Hepatocyte (in vitro differentiated cells): ENCODE measurements around the gene SNRNP25. TPM values are rescaled to one million over a fixed set of nuclear protein-coding genes. Genes with fewer than 3 reads are reported as not detected.

Experiments used
- DNase-seq: peaks from one replicate; pipeline ENCODE4 v3.0.0-alpha.2; 2016; ENCODE audit warnings: low spot score
- H2AFZ ChIP-seq: fragments of 200-600 bp; sonication (generic); 2 replicates; pipeline ENCODE4 v1.6.0; 2016; ENCODE audit warnings: antibody characterized with exemption, mild to moderate bottlenecking
- H3K27ac ChIP-seq: fragments of 200-600 bp; sonication (generic); 2 replicates; pipeline ENCODE4 v1.5.1; 2016; ENCODE audit warnings: mild to moderate bottlenecking
- H3K27me3 ChIP-seq: fragments of 200-600 bp; sonication (generic); 2 replicates; pipeline ENCODE4 v1.6.1; 2016
- H3K36me3 ChIP-seq: fragments of 200-600 bp; sonication (generic); replicated peaks from 2 replicates; pipeline ENCODE4 v1.5.1; 2016; ENCODE audit warnings: low read depth; ENCODE audit not compliant: insufficient read depth
- H3K4me1 ChIP-seq: fragments of 200-600 bp; sonication (generic); 2 replicates; pipeline ENCODE4 v1.5.1; 2016; ENCODE audit warnings: mild to moderate bottlenecking, moderate library complexity; ENCODE audit not compliant: insufficient read depth
- H3K4me2 ChIP-seq: fragments of 200-600 bp; sonication (generic); 2 replicates; pipeline ENCODE4 v1.6.0; 2016
- H3K4me3 ChIP-seq: fragments of 200-600 bp; sonication (generic); 2 replicates; pipeline ENCODE4 v1.5.1; 2016; ENCODE audit warnings: mild to moderate bottlenecking
- H3K79me2 ChIP-seq: fragments of 200-600 bp; sonication (generic); 2 replicates; pipeline ENCODE4 v1.6.0; 2017; ENCODE audit warnings: mild to moderate bottlenecking
- H3K9me2 ChIP-seq: fragments of 200-600 bp; sonication (generic); replicated peaks from 2 replicates; pipeline ENCODE4 v1.6.0; 2017; ENCODE audit warnings: mild to moderate bottlenecking; ENCODE audit not compliant: insufficient read depth
- H3K9me3 ChIP-seq: fragments of 200-600 bp; sonication (generic); 2 replicates; pipeline ENCODE4 v1.5.1; 2016; ENCODE audit warnings: low read depth, mild to moderate bottlenecking
- H4K20me1 ChIP-seq: fragments of 200-600 bp; sonication (generic); 2 replicates; pipeline ENCODE4 v1.6.0; 2016; ENCODE audit warnings: mild to moderate bottlenecking; ENCODE audit not compliant: insufficient read depth, poor library complexity, severe bottlenecking
- EZH2 ChIP-seq: fragments of 200-600 bp; sonication (generic); IDR thresholded peaks from 2 replicates; pipeline ENCODE4 v1.6.1; 2016; ENCODE audit warnings: antibody characterized with exemption, mild to moderate bottlenecking, borderline replicate concordance
- EZH2phosphoT487 ChIP-seq: fragments of 200-600 bp; sonication (generic); IDR thresholded peaks from one replicate; pipeline ENCODE4 v1.6.1; 2018; ENCODE audit warnings: antibody characterized with exemption, mild to moderate bottlenecking, low read depth, moderate library complexity; ENCODE audit not compliant: unreplicated experiment, severe bottlenecking
- WGBS: methylation state at CpG from one replicate; pipeline ENCODE4 v1.1.6; 2016; ENCODE audit warnings: low lambda C conversion rate; ENCODE audit errors: missing lambda C conversion rate; 5-methylcytosine and 5-hydroxymethylcytosine counted together
- polyA plus RNA-seq: library from polyadenylated mRNA; unstranded; fragments of >200 nt; fragmentation: Nextera tagmentation; extraction: Ambion mirVana; gene quantifications from 2 replicates; pipeline ENCODE4 v1.2.1, GENCODE V29; 2016
- total RNA-seq: library from RNA; depleted of rRNA; stranded (reverse); fragments of >200 nt; gene quantifications from 2 replicates; pipeline ENCODE4 v1.2.3, GENCODE V29; 2014
- TF ChIP-seq, protein P1 (sequence below): fragments of 200-600 bp; sonication (generic); IDR thresholded peaks from 2 replicates; pipeline ENCODE4 v1.5.1; 2016; ENCODE audit warnings: antibody characterized with exemption, mild to moderate bottlenecking; ENCODE audit not compliant: poor library complexity

SNRNP25 gene
- total and polyA plus RNA-seq, 2 experiments from 2014 or later: 18.3 to 35.3 TPM

DNA sequence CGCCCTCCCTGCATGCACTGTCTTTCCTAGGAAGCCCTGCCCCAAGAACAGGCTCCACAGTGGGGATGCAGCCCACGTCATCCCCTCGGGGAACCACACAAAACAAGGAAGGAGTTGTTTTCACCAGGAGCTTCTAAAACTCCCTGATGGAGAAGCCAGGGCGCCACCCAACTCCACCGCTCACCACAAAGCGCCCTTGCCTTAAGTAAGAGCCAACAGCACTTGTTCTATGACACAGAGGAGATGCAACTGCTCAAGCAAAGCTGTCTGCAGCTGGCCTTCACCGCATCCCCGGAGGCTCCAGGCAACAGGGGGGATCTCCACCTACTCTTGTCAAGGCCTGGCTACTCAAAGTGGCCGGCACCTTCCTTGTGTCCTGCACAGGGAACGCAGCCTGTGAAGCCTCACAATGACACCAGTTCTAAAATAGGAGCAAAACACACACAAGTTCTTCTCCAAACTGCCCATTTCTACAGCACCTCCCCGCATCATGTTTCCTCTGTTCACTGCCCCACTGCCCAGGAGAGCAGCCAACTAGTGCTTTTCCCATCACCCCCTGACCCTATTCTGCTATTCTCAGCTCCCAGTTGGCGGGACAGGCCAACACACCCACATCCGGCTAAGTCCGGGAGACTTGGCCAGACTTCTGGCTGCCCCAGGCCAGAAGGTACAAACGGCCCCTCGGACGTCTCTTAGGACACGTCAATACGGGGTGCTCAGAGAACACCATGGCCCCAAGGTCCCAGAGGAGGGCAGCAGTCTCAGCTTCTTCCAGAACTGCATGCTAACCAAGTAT lies 48.6 kb downstream of the SNRNP25 start:
- H3K9me2 ChIP-seq: no peaks in the 10 kb centered on the region
- H3K27ac ChIP-seq: no peak overlapping the region
- H2AFZ ChIP-seq: no peak overlapping the region
- TF ChIP-seq EZH2phosphoT487: no peak
- TF ChIP-seq, protein P1, sequence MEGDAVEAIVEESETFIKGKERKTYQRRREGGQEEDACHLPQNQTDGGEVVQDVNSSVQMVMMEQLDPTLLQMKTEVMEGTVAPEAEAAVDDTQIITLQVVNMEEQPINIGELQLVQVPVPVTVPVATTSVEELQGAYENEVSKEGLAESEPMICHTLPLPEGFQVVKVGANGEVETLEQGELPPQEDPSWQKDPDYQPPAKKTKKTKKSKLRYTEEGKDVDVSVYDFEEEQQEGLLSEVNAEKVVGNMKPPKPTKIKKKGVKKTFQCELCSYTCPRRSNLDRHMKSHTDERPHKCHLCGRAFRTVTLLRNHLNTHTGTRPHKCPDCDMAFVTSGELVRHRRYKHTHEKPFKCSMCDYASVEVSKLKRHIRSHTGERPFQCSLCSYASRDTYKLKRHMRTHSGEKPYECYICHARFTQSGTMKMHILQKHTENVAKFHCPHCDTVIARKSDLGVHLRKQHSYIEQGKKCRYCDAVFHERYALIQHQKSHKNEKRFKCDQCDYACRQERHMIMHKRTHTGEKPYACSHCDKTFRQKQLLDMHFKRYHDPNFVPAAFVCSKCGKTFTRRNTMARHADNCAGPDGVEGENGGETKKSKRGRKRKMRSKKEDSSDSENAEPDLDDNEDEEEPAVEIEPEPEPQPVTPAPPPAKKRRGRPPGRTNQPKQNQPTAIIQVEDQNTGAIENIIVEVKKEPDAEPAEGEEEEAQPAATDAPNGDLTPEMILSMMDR: no peak
- no peak for TF ChIP-seq EZH2
- H3K4me1 ChIP-seq: no peaks in the 10 kb centered on the region
- no peaks in the 10 kb centered on the region for H3K27me3 ChIP-seq
- no peak overlapping the region for H3K4me3 ChIP-seq
- no peaks in the 10 kb centered on the region for H4K20me1 ChIP-seq
- H3K9me3 ChIP-seq: no peaks in the 10 kb centered on the region
- WGBS: 93% methylated on average over 19 of the region's 19 CpGs
- no peaks in the 10 kb centered on the region for H3K79me2 ChIP-seq
- no peaks in the 10 kb centered on the region for H3K36me3 ChIP-seq
- no peak overlapping the region for H3K4me2 ChIP-seq
- DNase-seq: no peak

- 93% methylated on average over 5 of the region's 5 CpGs for WGBS
- no peaks in the 10 kb centered on the region for H3K36me3 ChIP-seq
Observed at GRCh38 chr16:104355-104754, 50.7 kb downstream of the SNRNP25 start.

GRCh38 chr16:104928-105327 lies 51.3 kb downstream of the SNRNP25 start:
- TF ChIP-seq EZH2 (no peak), EZH2phosphoT487 (no peak)
- H3K27ac ChIP-seq: no peak overlapping the region
- H3K79me2 ChIP-seq: no peaks in the 10 kb centered on the region
- H3K9me3 ChIP-seq: no peaks in the 10 kb centered on the region
- H3K4me1 ChIP-seq: no peaks in the 10 kb centered on the region
- no peak overlapping the region for H2AFZ ChIP-seq
- no peak overlapping the region for H3K4me3 ChIP-seq
- no peaks in the 10 kb centered on the region for H3K27me3 ChIP-seq
- no peak for DNase-seq
- no peaks in the 10 kb centered on the region for H3K36me3 ChIP-seq
- H3K9me2 ChIP-seq: no peaks in the 10 kb centered on the region
- WGBS: 88% methylated on average over 3 of the region's 3 CpGs
- no peak overlapping the region for H3K4me2 ChIP-seq
- no peaks in the 10 kb centered on the region for H4K20me1 ChIP-seq

More at GRCh38 chr16:104355-104754, 50.7 kb downstream of the SNRNP25 start:
- Histone ChIP-seq H3K79me2 (no peaks in the 10 kb centered on the region), H3K27ac (no peak overlapping the region), H3K4me2 (no peak overlapping the region), H3K9me2 (no peaks in the 10 kb centered on the region), H3K4me1 (no peaks in the 10 kb centered on the region), H3K4me3 (no peak overlapping the region), H2AFZ (no peak overlapping the region), H3K9me3 (no peaks in the 10 kb centered on the region), H3K27me3 (no peaks in the 10 kb centered on the region), H4K20me1 (no peaks in the 10 kb centered on the region)
- DNase-seq: no peak
- TF ChIP-seq EZH2phosphoT487: no peak
- TF ChIP-seq, protein P1: no peak
- TF ChIP-seq EZH2: no peak

- no peaks in the 10 kb centered on the region for H3K36me3 ChIP-seq
- H3K79me2 ChIP-seq: no peaks in the 10 kb centered on the region
- no peak overlapping the region for H2AFZ ChIP-seq
Observed at GRCh38 chr16:105521-105920, 51.9 kb downstream of the SNRNP25 start.

More at GRCh38 chr16:105521-105920, 51.9 kb downstream of the SNRNP25 start:
- Histone ChIP-seq H3K27ac (no peak overlapping the region), H3K4me1 (no peaks in the 10 kb centered on the region), H3K27me3 (no peaks in the 10 kb centered on the region), H3K4me2 (no peak overlapping the region), H3K9me3 (no peaks in the 10 kb centered on the region), H4K20me1 (no peaks in the 10 kb centered on the region), H3K9me2 (no peaks in the 10 kb centered on the region), H3K4me3 (no peak overlapping the region)
- no peak for TF ChIP-seq EZH2phosphoT487
- TF ChIP-seq, protein P1: no peak
- TF ChIP-seq EZH2: no peak
- 97% methylated on average over 6 of the region's 6 CpGs for WGBS
- DNase-seq: no peak
